H9 (cell line): ENCODE data around the gene ARID1B. TPM values are rescaled to one million over a fixed set of nuclear protein-coding genes. Genes with fewer than 3 reads are reported as not detected.

Source experiments
- DNase-seq: peaks from one replicate; pipeline ENCODE4 v3.0.0-alpha.2; 2017
- H2AFZ ChIP-seq: one replicate; pipeline ENCODE4 v1.6.1; 2013; ENCODE audit warnings: mild to moderate bottlenecking, low read length, control low read depth, moderate library complexity
- H2AK5ac ChIP-seq: 2 replicates; pipeline ENCODE4 v1.6.1; 2013; ENCODE audit warnings: low read length, control low read depth, mixed read lengths; ENCODE audit not compliant: insufficient read length
- H2BK120ac ChIP-seq: one replicate; pipeline ENCODE4 v1.6.1; 2013; ENCODE audit warnings: low read depth, mild to moderate bottlenecking, low read length, control low read depth, inconsistent platforms; ENCODE audit not compliant: poor library complexity, severe bottlenecking
- H2BK12ac ChIP-seq: 2 replicates; pipeline ENCODE4 v1.6.1; 2013; ENCODE audit warnings: low read length, control low read depth, mixed read lengths, low read depth; ENCODE audit not compliant: insufficient read length
- H2BK15ac ChIP-seq: 2 replicates; pipeline ENCODE4 v1.6.1; 2013; ENCODE audit warnings: low read depth, low read length, control low read depth
- H2BK20ac ChIP-seq: one replicate; pipeline ENCODE4 v1.6.1; 2013; ENCODE audit warnings: low read depth, mild to moderate bottlenecking, low read length, control low read depth, inconsistent platforms; ENCODE audit not compliant: poor library complexity, severe bottlenecking
- H2BK5ac ChIP-seq: 2 replicates; pipeline ENCODE4 v1.6.1; 2013; ENCODE audit warnings: low read length, control low read depth, mixed read lengths; ENCODE audit not compliant: insufficient read length
- H3K14ac ChIP-seq: 2 replicates; pipeline ENCODE4 v1.6.1; 2013; ENCODE audit warnings: low read length, control low read depth; ENCODE audit not compliant: insufficient read depth
- H3K18ac ChIP-seq: 2 replicates; pipeline ENCODE4 v1.6.1; 2013; ENCODE audit warnings: low read depth, mild to moderate bottlenecking, mixed read lengths, low read length, control low read depth; ENCODE audit not compliant: insufficient read length
- H3K23ac ChIP-seq: 2 replicates; pipeline ENCODE4 v1.6.1; 2013; ENCODE audit warnings: low read length, control low read depth, mixed read lengths, low read depth; ENCODE audit not compliant: insufficient read length
- H3K23me2 ChIP-seq: 2 replicates; pipeline ENCODE4 v1.6.1; 2013; ENCODE audit warnings: low read depth, mild to moderate bottlenecking, mixed read lengths, low read length, control low read depth; ENCODE audit not compliant: insufficient read length, poor library complexity, severe bottlenecking
- H3K27ac ChIP-seq: 2 replicates; pipeline ENCODE4 v1.5.1; 2013; ENCODE audit warnings: low read length, control low read depth, mixed read lengths, low read depth; ENCODE audit not compliant: insufficient read length
- H3K27me3 ChIP-seq: 2 replicates; pipeline ENCODE4 v1.6.1; 2013; ENCODE audit warnings: low read length, control low read depth, inconsistent platforms; ENCODE audit not compliant: insufficient read depth
- H3K4ac ChIP-seq: 2 replicates; pipeline ENCODE4 v1.6.1; 2013; ENCODE audit warnings: low read depth, mild to moderate bottlenecking, control low read depth, inconsistent platforms, low read length, moderate library complexity
- H3K4me1 ChIP-seq: 2 replicates; pipeline ENCODE4 v1.6.1; 2013; ENCODE audit warnings: low read length, control low read depth, inconsistent platforms; ENCODE audit not compliant: insufficient read depth
- H3K4me2 ChIP-seq: 2 replicates; pipeline ENCODE4 v1.6.1; 2013; ENCODE audit warnings: low read length, control low read depth, mixed read lengths; ENCODE audit not compliant: insufficient read length, insufficient read depth
- H3K56ac ChIP-seq: 2 replicates; pipeline ENCODE4 v1.6.1; 2013; ENCODE audit warnings: low read depth, mild to moderate bottlenecking, mixed read lengths, low read length, control low read depth; ENCODE audit not compliant: insufficient read length
- H3K79me1 ChIP-seq: 2 replicates; pipeline ENCODE4 v1.6.1; 2013; ENCODE audit warnings: low read depth, mild to moderate bottlenecking, moderate library complexity, low read length, control low read depth, inconsistent platforms; ENCODE audit not compliant: insufficient read depth, poor library complexity, severe bottlenecking
- H3K79me2 ChIP-seq: 2 replicates; pipeline ENCODE4 v1.6.1; 2013; ENCODE audit warnings: low read length, control low read depth, inconsistent platforms; ENCODE audit not compliant: insufficient read depth
- H3K9ac ChIP-seq: 2 replicates; pipeline ENCODE4 v1.6.1; 2013; ENCODE audit warnings: low read length, control low read depth, mixed read lengths; ENCODE audit not compliant: insufficient read length; ENCODE audit errors: extremely low read depth
- H3K9me3 ChIP-seq: one replicate; pipeline ENCODE4 v1.6.1; 2013; ENCODE audit warnings: low read depth, low read length, inconsistent platforms; ENCODE audit not compliant: control insufficient read depth
- H3T11ph ChIP-seq: one replicate; pipeline ENCODE4 v1.6.1; 2013; ENCODE audit warnings: mild to moderate bottlenecking, low read length, control low read depth, inconsistent platforms
- H4K20me1 ChIP-seq: one replicate; pipeline ENCODE4 v1.6.1; 2013; ENCODE audit not compliant: control insufficient read depth, insufficient read length, insufficient read depth
- H4K5ac ChIP-seq: 2 replicates; pipeline ENCODE4 v1.6.1; 2013; ENCODE audit warnings: low read depth, mild to moderate bottlenecking, mixed read lengths, low read length, control low read depth; ENCODE audit not compliant: insufficient read length
- H4K8ac ChIP-seq: replicated peaks from 2 replicates; pipeline ENCODE4 v1.6.1; 2013; ENCODE audit warnings: low read length, control low read depth, mixed read lengths, low read depth; ENCODE audit not compliant: insufficient read length
- H4K91ac ChIP-seq: 2 replicates; pipeline ENCODE4 v1.6.1; 2013; ENCODE audit warnings: low read depth, mild to moderate bottlenecking, moderate library complexity, mixed read lengths, low read length, control low read depth; ENCODE audit not compliant: insufficient read length
- H3K27ac Mint-ChIP-seq, 3 experiments: 2 replicates in 2 of 3; 3 replicates in 1 of 3; pipeline ENCODE4 v1.8.0; 2020 to 2021; ENCODE audit warnings: mixed read lengths in 3 of 3, mild to moderate bottlenecking in 1 of 3, moderate library complexity in 1 of 3
- H3K27me3 Mint-ChIP-seq: 2 replicates; pipeline ENCODE4 v1.8.0; 2021; ENCODE audit warnings: low read depth, mild to moderate bottlenecking, moderate library complexity, mixed read lengths
- H3K36me3 Mint-ChIP-seq, 3 experiments: 2 replicates in 2 of 3; 3 replicates in 1 of 3; pipeline ENCODE4 v1.8.0; 2020 to 2021; ENCODE audit warnings: low read depth in 3 of 3, mixed read lengths in 3 of 3; ENCODE audit not compliant: insufficient read depth in 1 of 3
- H3K4me1 Mint-ChIP-seq, 2 experiments: 2 replicates each; pipeline ENCODE4 v1.8.0; 2020; ENCODE audit warnings: mixed read lengths in 2 of 2
- H3K4me3 Mint-ChIP-seq, 2 experiments: 2 replicates in 1 of 2; 3 replicates in 1 of 2; pipeline ENCODE4 v1.8.0; 2020 to 2021; ENCODE audit warnings: mild to moderate bottlenecking in 2 of 2, mixed read lengths in 2 of 2, moderate library complexity in 1 of 2
- H3K9me3 Mint-ChIP-seq, 2 experiments: 2 replicates in 1 of 2; 3 replicates in 1 of 2; pipeline ENCODE4 v1.8.0; 2020; ENCODE audit warnings: mild to moderate bottlenecking in 2 of 2, mixed read lengths in 2 of 2, moderate library complexity in 1 of 2
- CTCF ChIP-seq: fragments of 200-600 bp; sonication (generic); conservative IDR thresholded peaks from 3 replicates; pipeline ENCODE4 v1.8.0; 2021; ENCODE audit warnings: antibody characterized with exemption, mild to moderate bottlenecking
- WGBS: extraction: QIAGEN DNeasy Blood & Tissue Kit; methylation state at CpG from one replicate; pipeline ENCODE4 v1.1.7; 2013; ENCODE audit warnings: missing lambda C conversion rate, low lambda C conversion rate, mixed read lengths; ENCODE audit not compliant: insufficient read length; ENCODE audit errors: extremely low coverage; 5-methylcytosine and 5-hydroxymethylcytosine counted together
- total RNA-seq: library from RNA; stranded (reverse); gene quantifications from 2 replicates; pipeline ENCODE4 v1.2.1, GENCODE V29; 2021

Gene ARID1B
- total RNA-seq, 1 experiment from 2014 or later = 88.2 TPM

GRCh38 chr6:157089851-157090250 is 312.7 kb downstream of the ARID1B start:
- Mint-ChIP-seq H3K4me1 (peaks cover 51 to 61% of the 10 kb centered on the region in 2 experiments), H3K9me3 (no peaks in the 10 kb centered on the region), H3K36me3 (peaks cover 7 to 15% (median 7%) of the 10 kb centered on the region in 3 experiments; a peak in 6 of 7 replicates), H3K27ac (peak overlapping the region; percentile 74 to 95 (median 94)), H3K27me3 (no peaks in the 10 kb centered on the region), H3K4me3 (peak overlapping the region in 1 of 2 experiments; percentile 54; a peak in 4 of 5 replicates)
- peak overlapping the region; percentile 74; the same call in 1 of the 2 replicates for H3K14ac ChIP-seq
- H3K27ac ChIP-seq = peak overlapping the region; percentile 68
- H2BK120ac ChIP-seq = peak overlapping the region; percentile 83
- no peak overlapping the region for H2BK15ac ChIP-seq
- peaks cover 11% of the 10 kb centered on the region for H3K4me1 ChIP-seq
- peak overlapping the region; percentile 91 for H3K18ac ChIP-seq
- no peak overlapping the region for H2BK5ac ChIP-seq
- no peak overlapping the region for H4K91ac ChIP-seq
- H3K23me2 ChIP-seq = no peaks in the 10 kb centered on the region
- no peak overlapping the region for H4K8ac ChIP-seq
- peak overlapping the region; percentile 25 for H3K9ac ChIP-seq
- no CpG with 5 or more reads among the region's 9 CpGs for WGBS
- no peak overlapping the region for H3K23ac ChIP-seq
- H3K4me2 ChIP-seq = no peak overlapping the region
- H2BK12ac ChIP-seq = peak overlapping the region; percentile 85
- H4K20me1 ChIP-seq = no peaks in the 10 kb centered on the region
- no peaks in the 10 kb centered on the region for H3K9me3 ChIP-seq
- no peaks in the 10 kb centered on the region; the same call in 1 of the 2 replicates for H3K79me2 ChIP-seq
- H3K79me1 ChIP-seq = no peaks in the 10 kb centered on the region
- H2AK5ac ChIP-seq = peak overlapping the region; percentile 92
- no peak for TF ChIP-seq CTCF
- H3K27me3 ChIP-seq = no peaks in the 10 kb centered on the region
- DNase-seq = peak; percentile 57
- no peak overlapping the region; the same call in 1 of the 2 replicates for H3K4ac ChIP-seq
- peak overlapping the region; percentile 51 for H2BK20ac ChIP-seq
- peak overlapping the region; percentile 86 for H4K5ac ChIP-seq
- H2AFZ ChIP-seq = no peak overlapping the region
- no peak overlapping the region for H3T11ph ChIP-seq
- H3K56ac ChIP-seq = no peak overlapping the region
